Frontal cortex (tissue), 1 donor: ENCODE measurements around the gene EPPIN. TPM values are rescaled to one million over a fixed set of nuclear protein-coding genes. Genes with fewer than 3 reads are reported as not detected.

Experiments used
- small RNA-seq: library from RNA; depleted of rRNA; stranded (forward); fragments of <200 nt; gene quantifications from one replicate; pipeline ENCODE3, GENCODE V24; 2014
- total RNA-seq: library from RNA; depleted of rRNA; stranded (reverse); fragments of >200 nt; gene quantifications from one replicate; pipeline ENCODE4 v1.2.3, GENCODE V29; 2014

Gene EPPIN
- total RNA-seq, 1 donor from 2014 or later, result not detected

Small RNAs within 50 kb of the gene (small RNA-seq; reads per million reads assigned to genes)
- gene AL031663.1, result not detected
- not detected for gene HSPD1P21
- not detected for gene RNA5SP485

Other genes starting within 250 kb of the EPPIN start
- not detected for gene RBPJL, start 240.6 kb downstream of the EPPIN start, total RNA-seq
- gene MATN4, start 239.1 kb downstream of the EPPIN start, total RNA-seq, result under 0.01 TPM
- 0.82 TPM for gene SDC4, start 199.0 kb downstream of the EPPIN start, total RNA-seq
- gene SYS1, start 184.2 kb downstream of the EPPIN start, total RNA-seq, result 25.7 TPM
- gene TP53TG5, start 169.1 kb downstream of the EPPIN start, total RNA-seq, result not detected
- 2.9 TPM for gene DBNDD2, start 139.1 kb downstream of the EPPIN start, total RNA-seq
- 10.2 TPM for gene PIGT, start 131.3 kb downstream of the EPPIN start, total RNA-seq
- gene WFDC2, start 77.6 kb downstream of the EPPIN start, total RNA-seq, result 3.3 TPM
- not detected for gene SPINT3, start 31.8 kb downstream of the EPPIN start, total RNA-seq
- gene WFDC6, start 7.9 kb downstream of the EPPIN start, total RNA-seq, result not detected
- not detected for gene WFDC8, start 31.9 kb upstream of the EPPIN start, total RNA-seq
- not detected for gene WFDC10A, start 82.3 kb upstream of the EPPIN start, total RNA-seq
- not detected for gene WFDC9, start 83.9 kb upstream of the EPPIN start, total RNA-seq
- gene WFDC11, start 122.8 kb upstream of the EPPIN start, total RNA-seq, result not detected
- not detected for gene WFDC13, start 154.6 kb upstream of the EPPIN start, total RNA-seq
- not detected for gene WFDC10B, start 157.6 kb upstream of the EPPIN start, total RNA-seq
- not detected for gene SPINT4, start 174.9 kb upstream of the EPPIN start, total RNA-seq
- not detected for gene WFDC3, start 244.5 kb upstream of the EPPIN start, total RNA-seq
- gene DNTTIP1, start 244.6 kb upstream of the EPPIN start, total RNA-seq, result 13.0 TPM